HEK293T (cell line): ENCODE data around the gene YJU2.

Experiments
- ELF4 ChIP-seq: fragments of 450-650 bp; IDR thresholded peaks from 2 replicates; pipeline ENCODE4 v1.6.1; 2017; ENCODE audit warnings: antibody characterized with exemption
- FOXK2 ChIP-seq: fragments of 450-650 bp; IDR thresholded peaks from 2 replicates; pipeline ENCODE4 v1.6.1; 2016; ENCODE audit warnings: mild to moderate bottlenecking
- NFRKB ChIP-seq: fragments of 450-650 bp; IDR thresholded peaks from 2 replicates; pipeline ENCODE4 v1.6.1; 2016; ENCODE audit warnings: mild to moderate bottlenecking, moderate library complexity
- TARDBP ChIP-seq: fragments of 450-650 bp; IDR thresholded peaks from 2 replicates; pipeline ENCODE4 v1.6.1; 2016

DNA sequence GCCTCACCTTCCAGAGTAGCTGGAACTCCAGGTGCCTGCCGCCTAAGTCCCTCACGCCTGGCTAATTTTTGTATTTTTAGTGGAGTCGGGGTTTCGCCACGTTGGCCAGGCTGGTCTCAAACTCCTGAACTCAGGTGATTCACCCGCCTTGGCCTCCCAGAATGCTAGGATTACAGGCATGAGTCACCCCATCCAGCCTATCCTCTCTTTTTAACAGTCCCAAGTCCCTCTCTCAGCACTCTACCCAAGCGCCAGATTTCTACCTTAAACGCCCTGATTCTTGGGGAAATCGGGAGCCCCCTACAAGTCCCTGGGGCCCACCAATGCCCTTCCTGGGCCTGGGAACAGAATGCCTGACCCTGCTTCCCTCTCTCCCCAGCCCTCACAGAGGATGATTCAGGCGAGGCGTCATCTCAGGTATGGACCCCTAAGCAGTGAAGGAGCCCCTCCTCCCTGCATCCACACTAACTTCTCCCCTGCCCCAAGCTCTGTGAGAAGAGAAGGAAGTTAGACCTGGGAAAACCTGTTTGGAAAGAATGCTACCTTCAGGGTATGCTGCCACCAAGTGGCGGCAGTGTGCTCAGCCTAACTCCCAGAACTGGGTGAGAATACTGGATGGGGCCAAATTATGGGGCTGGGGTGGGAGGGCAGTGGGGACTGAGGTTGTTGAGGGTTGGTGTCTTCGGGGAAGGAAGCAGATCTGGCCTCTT lies 38.3 kb upstream of the YJU2 start:
- TF ChIP-seq ELF4 (no peak), NFRKB (no peak), TARDBP (no peak), FOXK2 (no peak)
